C4-2B (cell line): ENCODE data around the gene DRC1.

Experiments used
- H3K27ac ChIP-seq: fragments of 450-650 bp; 2 replicates; pipeline ENCODE4 v1.5.1; 2017
- CTCF ChIP-seq: fragments of 450-650 bp; conservative IDR thresholded peaks from 2 replicates; pipeline ENCODE4 v1.5.1; 2017; ENCODE audit warnings: mild to moderate bottlenecking
- ZFX ChIP-seq: fragments of 450-650 bp; IDR thresholded peaks from 2 replicates; pipeline ENCODE4 v1.6.1; 2017

DRC1 gene

DNA sequence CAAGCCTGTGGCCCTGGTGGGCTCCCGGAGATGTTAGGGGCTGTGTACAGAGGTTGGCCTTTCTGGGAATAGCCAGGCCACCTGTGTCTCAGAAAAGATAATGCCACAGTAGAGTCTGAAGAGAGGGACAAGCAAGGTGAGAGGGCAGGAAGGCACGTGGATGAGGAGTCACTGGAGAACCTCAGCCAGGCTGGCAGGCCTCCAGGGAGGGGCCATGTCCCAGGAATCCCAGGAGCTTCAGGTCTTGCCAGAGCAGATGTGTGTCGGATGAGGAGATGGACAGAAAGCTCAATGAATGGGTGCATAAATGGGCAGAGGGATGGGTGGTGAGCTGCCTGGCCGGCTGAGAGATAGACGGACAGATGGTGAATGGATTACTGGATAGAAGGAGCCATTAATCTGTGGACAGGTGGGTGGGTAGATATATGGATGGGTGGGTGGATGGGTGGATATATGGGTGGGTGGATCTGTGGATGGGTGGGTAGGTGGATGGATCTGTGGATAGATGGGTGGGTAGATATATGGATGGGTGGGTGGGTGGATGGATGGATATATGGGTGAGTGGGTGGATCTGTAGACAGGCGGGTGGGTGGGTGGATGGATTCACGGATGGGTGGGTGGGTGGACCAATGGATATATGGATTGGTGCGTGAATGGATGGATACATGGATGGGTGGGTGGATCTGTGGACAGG is 84.2 kb downstream of the DRC1 start:
- TF ChIP-seq ZFX (no peak), CTCF (no peak)
- H3K27ac ChIP-seq, result no peak overlapping the region

DNA sequence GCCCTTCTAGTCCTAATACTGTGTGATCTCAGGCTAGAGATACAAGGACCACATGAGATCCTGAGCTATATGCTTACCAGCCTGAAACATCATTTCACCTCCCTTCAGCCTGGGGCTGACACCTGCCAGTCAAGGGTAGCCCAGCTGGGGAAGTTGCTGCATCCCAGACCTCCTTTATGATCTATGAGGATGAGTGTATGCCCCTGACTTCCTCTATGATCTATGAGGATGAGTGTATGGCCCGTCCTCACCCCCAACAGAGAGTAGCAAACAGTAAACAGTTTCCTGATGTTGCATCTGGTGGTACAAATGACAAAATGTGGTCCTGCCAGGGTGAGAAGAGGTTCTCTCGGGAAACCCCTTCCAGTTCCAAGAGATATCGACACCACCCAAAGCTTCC is 85.1 kb downstream of the DRC1 start:
- no peak overlapping the region for H3K27ac ChIP-seq
- TF ChIP-seq CTCF (no peak), ZFX (no peak)

GRCh38 chr2:26487192-26487591 is 85.5 kb downstream of the DRC1 start:
- TF ChIP-seq ZFX (no peak), CTCF (no peak)
- no peak overlapping the region for H3K27ac ChIP-seq

GRCh38 chr2:26488463-26489212 is 86.9 kb downstream of the DRC1 start:
- no peak for TF ChIP-seq CTCF
- TF ChIP-seq ZFX, result no peak
- no peak overlapping the region for H3K27ac ChIP-seq

GRCh38 chr2:26489213-26489850 is 87.6 kb downstream of the DRC1 start:
- TF ChIP-seq CTCF, result no peak
- no peak for TF ChIP-seq ZFX
- H3K27ac ChIP-seq, result no peak overlapping the region

DNA sequence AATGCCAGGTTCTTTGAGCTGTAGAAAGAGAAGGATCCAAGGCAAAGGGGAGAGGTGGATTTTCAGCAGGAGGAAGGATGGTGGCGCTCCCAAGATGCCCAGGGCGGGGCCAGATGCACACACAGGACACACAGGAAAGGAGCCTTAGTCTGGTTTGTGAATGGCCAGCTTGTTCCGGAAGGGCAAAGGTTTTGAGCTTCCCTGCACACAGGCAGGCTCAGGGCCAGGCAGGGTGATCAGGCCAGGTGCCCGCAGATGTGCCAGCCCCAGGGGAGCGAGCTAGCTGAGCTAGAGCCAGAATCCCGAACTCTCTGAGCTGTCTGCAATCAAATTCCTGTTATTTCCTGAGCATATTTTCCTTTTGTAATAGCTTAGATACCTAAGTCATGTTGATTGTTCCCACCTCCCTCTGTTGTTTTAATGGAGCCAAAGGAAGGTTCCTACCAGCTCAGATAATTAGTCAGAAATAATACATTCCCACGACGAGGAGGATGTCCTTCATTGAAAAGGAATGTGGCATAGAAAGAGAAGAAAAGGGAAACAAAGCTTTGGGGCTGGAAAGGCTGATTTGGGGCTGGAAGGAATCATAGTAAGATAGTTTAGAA is 89.9 kb downstream of the DRC1 start:
- no peak for TF ChIP-seq CTCF

More for the DNA sequence above, 89.9 kb downstream of the DRC1 start:
- no peak overlapping the region for H3K27ac ChIP-seq
